Measurements from ENCODE around the gene MYBPC1. TPM values are rescaled to one million over a fixed set of nuclear protein-coding genes. Genes with fewer than 3 reads are reported as not detected.

MYBPC1 gene
- total RNA-seq, 2 experiments from 2014 or later, result not detected

DNA sequence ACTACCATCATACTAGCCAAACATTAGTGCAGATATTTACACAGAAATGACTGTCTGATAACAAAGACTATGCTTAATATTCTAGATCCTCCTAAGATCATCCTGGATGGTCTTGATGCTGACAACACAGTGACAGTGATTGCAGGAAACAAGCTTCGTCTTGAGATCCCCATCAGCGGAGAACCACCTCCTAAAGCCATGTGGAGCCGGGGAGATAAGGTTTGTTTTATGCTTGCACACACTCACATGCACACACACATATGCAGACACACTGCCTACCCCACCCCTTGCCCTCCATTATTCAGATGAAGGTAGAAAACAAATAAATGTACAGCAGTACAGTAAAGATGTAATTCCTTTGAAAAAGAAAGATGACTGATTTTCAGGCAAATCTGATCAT lies 58.3 kb downstream of the MYBPC1 start:
- Mint-ChIP-seq H3K9me3 (no peaks in the 10 kb centered on the region), H3K36me3 (ENCODE audit: low read depth) (no peaks in the 10 kb centered on the region), H3K4me1 (ENCODE audit: low read depth) (no peaks in the 10 kb centered on the region), H3K27me3 (peaks cover 37% of the 10 kb centered on the region), H3K27ac (no peak overlapping the region), H3K4me3 (no peak overlapping the region)
- Histone ChIP-seq H3K36me3 (ENCODE audit: insufficient read depth, low read length) (no peaks in the 10 kb centered on the region), H3K4me1 (ENCODE audit: insufficient read depth, low read length) (no peaks in the 10 kb centered on the region), H3K4me3 (ENCODE audit: low read length) (no peak overlapping the region), H3K27me3 (ENCODE audit: control insufficient read depth in 1 of 2, insufficient read depth in 2 of 2, low read length in 2 of 2) (peaks cover 0 to 4% of the 10 kb centered on the region in 2 experiments), H3K27ac (ENCODE audit: low read depth in 1 of 2, low read length in 2 of 2) (no peak overlapping the region), H3K9me3 (ENCODE audit: control insufficient read depth in 1 of 2, insufficient read depth in 1 of 2, low read length in 2 of 2) (no peaks in the 10 kb centered on the region)
- TF ChIP-seq, protein P1, sequence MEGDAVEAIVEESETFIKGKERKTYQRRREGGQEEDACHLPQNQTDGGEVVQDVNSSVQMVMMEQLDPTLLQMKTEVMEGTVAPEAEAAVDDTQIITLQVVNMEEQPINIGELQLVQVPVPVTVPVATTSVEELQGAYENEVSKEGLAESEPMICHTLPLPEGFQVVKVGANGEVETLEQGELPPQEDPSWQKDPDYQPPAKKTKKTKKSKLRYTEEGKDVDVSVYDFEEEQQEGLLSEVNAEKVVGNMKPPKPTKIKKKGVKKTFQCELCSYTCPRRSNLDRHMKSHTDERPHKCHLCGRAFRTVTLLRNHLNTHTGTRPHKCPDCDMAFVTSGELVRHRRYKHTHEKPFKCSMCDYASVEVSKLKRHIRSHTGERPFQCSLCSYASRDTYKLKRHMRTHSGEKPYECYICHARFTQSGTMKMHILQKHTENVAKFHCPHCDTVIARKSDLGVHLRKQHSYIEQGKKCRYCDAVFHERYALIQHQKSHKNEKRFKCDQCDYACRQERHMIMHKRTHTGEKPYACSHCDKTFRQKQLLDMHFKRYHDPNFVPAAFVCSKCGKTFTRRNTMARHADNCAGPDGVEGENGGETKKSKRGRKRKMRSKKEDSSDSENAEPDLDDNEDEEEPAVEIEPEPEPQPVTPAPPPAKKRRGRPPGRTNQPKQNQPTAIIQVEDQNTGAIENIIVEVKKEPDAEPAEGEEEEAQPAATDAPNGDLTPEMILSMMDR (IDR thresholded peaks at IDR 0.05), result no peak
- POLR2A ChIA-PET, result interaction anchor here (0.6 kb wide), 1 partner anchor 180 kb away, joined by 3 read pairs; no protein-coding TSS in a partner anchor
- CTCF ChIA-PET, result no interaction called here
- no peak for DNase-seq
- intact Hi-C loops (cut with DNase I, micrococcal nuclease), result no loop called here
- no peak for ATAC-seq (ENCODE audit: poor library complexity)

DNA sequence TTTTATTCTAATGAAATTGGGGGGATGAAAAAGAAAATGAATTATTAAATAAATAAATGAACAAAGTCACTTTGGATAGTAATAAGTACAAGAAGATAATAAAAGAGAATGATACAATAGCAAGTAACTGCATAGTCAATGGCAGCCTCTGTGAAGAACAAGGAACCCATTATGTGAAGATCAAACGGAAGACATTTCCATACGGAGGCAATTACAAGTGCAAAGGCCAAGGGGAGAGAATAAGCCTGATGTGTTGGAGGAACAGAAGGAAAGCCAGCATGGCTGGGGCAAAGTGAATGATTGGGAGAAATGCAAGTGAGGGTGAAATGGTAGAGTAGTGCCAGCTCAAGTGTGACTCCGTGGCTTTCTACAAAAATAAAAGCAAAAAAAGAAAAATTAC lies 58.7 kb downstream of the MYBPC1 start:
- ATAC-seq (ENCODE audit: poor library complexity) (no peak), DNase-seq (no peak)
- no peak overlapping the region for H3K4me3 Mint-ChIP-seq
- no peaks in the 10 kb centered on the region for H3K9me3 Mint-ChIP-seq
- no peaks in the 10 kb centered on the region for H3K4me1 Mint-ChIP-seq (ENCODE audit: low read depth)
- ChIA-PET POLR2A (interaction anchor here (0.6 kb wide), 1 partner anchor 179 kb away, joined by 3 read pairs; no protein-coding TSS in a partner anchor), CTCF (no interaction called here)
- no peak overlapping the region for H3K4me3 ChIP-seq (ENCODE audit: low read length)
- no peaks in the 10 kb centered on the region for H3K36me3 Mint-ChIP-seq (ENCODE audit: low read depth)
- H3K4me1 ChIP-seq (ENCODE audit: insufficient read depth, low read length), result no peaks in the 10 kb centered on the region
- no peaks in the 10 kb centered on the region for H3K9me3 ChIP-seq (ENCODE audit: control insufficient read depth in 1 of 2, insufficient read depth in 1 of 2, low read length in 2 of 2)
- TF ChIP-seq, protein P1 (IDR thresholded peaks at IDR 0.05), result no peak
- peaks cover 0 to 4% of the 10 kb centered on the region in 2 experiments for H3K27me3 ChIP-seq (ENCODE audit: control insufficient read depth in 1 of 2, insufficient read depth in 2 of 2, low read length in 2 of 2)
- H3K36me3 ChIP-seq (ENCODE audit: insufficient read depth, low read length), result no peaks in the 10 kb centered on the region
- intact Hi-C loops (cut with DNase I, micrococcal nuclease), result no loop called here
- no peak overlapping the region for H3K27ac Mint-ChIP-seq
- peaks cover 33% of the 10 kb centered on the region for H3K27me3 Mint-ChIP-seq
- no peak overlapping the region for H3K27ac ChIP-seq (ENCODE audit: low read depth in 1 of 2, low read length in 2 of 2)

DNA sequence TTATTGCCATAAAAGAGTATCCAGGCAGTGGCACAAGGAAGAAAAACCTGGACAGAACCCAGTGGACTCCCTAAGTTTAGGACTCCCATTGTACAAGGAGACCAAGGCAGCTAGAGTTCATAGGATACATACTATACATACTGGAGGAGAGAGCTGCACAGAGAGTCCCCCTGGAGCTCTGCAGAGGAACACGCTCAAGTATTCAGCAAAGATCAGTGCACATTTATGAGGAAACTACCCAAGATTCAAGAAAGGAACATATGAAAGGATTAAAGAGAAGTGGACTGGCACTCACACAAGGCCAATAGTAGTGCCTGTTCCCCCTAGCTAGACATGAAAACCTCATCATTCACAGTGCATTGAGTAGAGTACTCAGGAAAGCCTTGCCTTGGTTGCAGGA lies 59.7 kb downstream of the MYBPC1 start:
- CTCF ChIA-PET, result no interaction called here
- Histone ChIP-seq H3K27me3 (ENCODE audit: control insufficient read depth in 1 of 2, insufficient read depth in 2 of 2, low read length in 2 of 2) (peaks cover 0 to 4% of the 10 kb centered on the region in 2 experiments), H3K36me3 (ENCODE audit: insufficient read depth, low read length) (no peaks in the 10 kb centered on the region), H3K9me3 (ENCODE audit: control insufficient read depth in 1 of 2, insufficient read depth in 1 of 2, low read length in 2 of 2) (no peaks in the 10 kb centered on the region), H3K4me3 (ENCODE audit: low read length) (no peak overlapping the region), H3K4me1 (ENCODE audit: insufficient read depth, low read length) (no peaks in the 10 kb centered on the region), H3K27ac (ENCODE audit: low read depth in 1 of 2, low read length in 2 of 2) (no peak overlapping the region)
- no peak overlapping the region for H3K27ac Mint-ChIP-seq
- intact Hi-C loops (cut with DNase I, micrococcal nuclease), result no loop called here
- peaks cover 29% of the 10 kb centered on the region for H3K27me3 Mint-ChIP-seq
- TF ChIP-seq, protein P1 (IDR thresholded peaks at IDR 0.05), result no peak
- H3K9me3 Mint-ChIP-seq, result no peaks in the 10 kb centered on the region
- no peak overlapping the region for H3K4me3 Mint-ChIP-seq
- DNase-seq (no peak), ATAC-seq (ENCODE audit: poor library complexity) (no peak)
- H3K36me3 Mint-ChIP-seq (ENCODE audit: low read depth), result no peaks in the 10 kb centered on the region
- POLR2A ChIA-PET, result no interaction called here
- no peaks in the 10 kb centered on the region for H3K4me1 Mint-ChIP-seq (ENCODE audit: low read depth)

All from CD4-positive, alpha-beta T cell (primary cell).